Psoas muscle (tissue), 8 donors: Measurements from ENCODE around the gene ZFAND4. TPM values are rescaled to one million over a fixed set of nuclear protein-coding genes. Genes with fewer than 3 reads are reported as not detected.
A peak's percentile ranks its signal among the peaks of the same experiment; 100 is the strongest.
"Not testable (repeated sequence)": the region's sequence is repeated elsewhere in the genome, so short reads cannot be mapped to it uniquely, and the experiment has no call there.

Experiments used
- ATAC-seq, 4 donors: fragments of 200-7000 bp; cut with Tn5 transposase; one replicate each; pipeline ENCODE4 v1.9.1; 2020; ENCODE audit warnings: moderate library complexity in 3 of 4, mild to moderate bottlenecking in 2 of 4
- DNase-seq, 2 donors: peaks; one replicate each; pipeline ENCODE4 v3.0.0-alpha.2; 2020
- H3K27ac ChIP-seq: fragments of 200-600 bp; one replicate; pipeline ENCODE4 v1.8.0; 2022
- H3K27me3 ChIP-seq, 3 donors: fragments of 200-600 bp in 1 of 3; one replicate each; pipeline versions ENCODE4 v1.6.1 to v1.8.0; 2013 to 2022; ENCODE audit warnings: low read length in 2 of 3, mild to moderate bottlenecking in 2 of 3, moderate library complexity in 1 of 3; ENCODE audit not compliant: insufficient read depth in 3 of 3
- H3K36me3 ChIP-seq, 2 donors: fragments of 200-600 bp in 1 of 2; one replicate each; pipeline versions ENCODE4 v1.6.1 to v1.8.0; 2013 to 2022; ENCODE audit warnings: low read depth in 1 of 2, mild to moderate bottlenecking in 1 of 2, moderate library complexity in 1 of 2; ENCODE audit not compliant: insufficient read depth in 1 of 2
- H3K4me1 ChIP-seq: fragments of 200-600 bp; one replicate; pipeline ENCODE4 v1.8.0; 2022
- H3K4me3 ChIP-seq: fragments of 200-600 bp; one replicate; pipeline ENCODE4 v1.8.0; 2022; ENCODE audit warnings: mild to moderate bottlenecking
- H3K9me3 ChIP-seq: fragments of 200-600 bp; one replicate; pipeline ENCODE4 v1.8.0; 2022
- CTCF ChIP-seq: fragments of 200-600 bp; IDR thresholded peaks from one replicate; pipeline ENCODE4 v1.8.0; 2022; ENCODE audit warnings: antibody characterized with exemption
- WGBS, 3 donors: extraction: QIAGEN DNeasy Blood & Tissue Kit; methylation state at CpG; one replicate each; pipeline versions ENCODE4 v1.1.6 to v1.1.7; 2013; 5-methylcytosine and 5-hydroxymethylcytosine counted together
- intact Hi-C, 2 donors: fragments of 100-400 bp; cut with DNase I; formaldehyde crosslinking; loops; one replicate each; pipeline versions ENCODE4 v1.11.0 to v1.14.2; 2022
- polyA plus RNA-seq, 3 donors: library from polyadenylated mRNA; stranded (reverse); fragments of 200-250 nt; gene quantifications; one replicate each; pipeline ENCODE4 v1.2.3, GENCODE V29; 2013
- total RNA-seq, 4 donors: library from RNA; stranded (reverse); fragmentation: NEBNext Ultra II Directional in 2 of 4; extraction: Animal tissue kit (Norgen Biotek cat#: 25700) in 2 of 4; gene quantifications; one replicate each; pipeline versions ENCODE4 v1.2.1 to v1.2.4, GENCODE V29; 2021 to 2023
- donor health status: healthy with polysubstance abuse.
- donor health status: DM: no; HTN: no; CAD: no; lungs with moderate emphysema.
- donor health status: Bipolar disorder and iron deficiency.
- donor health status: healthy.
- donor health status: DM: yes; HTN: yes; CAD: no.
- donor health status: DM: no; HTN: no; CAD: no.
- donor health status: DM: no; HTN: no; CAD: no.
- donor health status: DM: yes; HTN: yes; CAD: no.

The ZFAND4 gene
- total and polyA plus RNA-seq, 7 donors: 2.4 to 7.2 (median 6.0) TPM

GRCh38 chr10:45675388-45675787 is 2.8 kb upstream of the ZFAND4 start:
- intact Hi-C loops: loop anchor here in 1 of 2 donors (10.0 kb wide), 1 partner anchor 671 kb away; the partner anchor contains the start of gene ZNF22

GRCh38 chr10:45673074-45673648 is 589 bp upstream of the ZFAND4 start:
- intact Hi-C loops: loop anchor here (2.0 to 10.0 kb wide), 5 partner anchors 81 to 668 kb away; partner anchors contain the start of gene ZNF22 (in 1 of the 2)
- Histone ChIP-seq H3K4me3 (peak overlapping the region; percentile 94), H3K9me3 (no peaks in the 10 kb centered on the region), H3K4me1 (no peaks in the 10 kb centered on the region), H3K27me3 (no peaks in the 10 kb centered on the region), H3K27ac (peak overlapping the region; percentile 91), H3K36me3 (no peaks in the 10 kb centered on the region)
- peak in 1 of 2 donors; percentile 62 for DNase-seq
- peak in 2 of 4 donors; percentile 44 to 54 for ATAC-seq
- 23 to 35% (median 32%) methylated on average over 19 of the region's 19 CpGs for WGBS, 3 donors
- TF ChIP-seq CTCF: no peak

More at GRCh38 chr10:45675388-45675787, 2.8 kb upstream of the ZFAND4 start:
- TF ChIP-seq CTCF: no peak
- no peaks in the 10 kb centered on the region for H3K9me3 ChIP-seq
- H3K36me3 ChIP-seq: no peaks in the 10 kb centered on the region
- no peak overlapping the region for H3K27ac ChIP-seq
- H3K27me3 ChIP-seq: no peaks in the 10 kb centered on the region
- H3K4me3 ChIP-seq: no peak overlapping the region
- 88 to 92% (median 90%) methylated on average over 8 of the region's 8 CpGs for WGBS, 3 donors
- no peak for ATAC-seq
- no peak for DNase-seq
- no peaks in the 10 kb centered on the region for H3K4me1 ChIP-seq

- not testable (repeated sequence) for H3K36me3 ChIP-seq, H3K27ac ChIP-seq, DNase-seq, H3K9me3 ChIP-seq, ATAC-seq, H3K27me3 ChIP-seq, H3K4me1 ChIP-seq
- WGBS, 3 donors: 89 to 93% (median 92%) methylated on average over 4 of the region's 4 CpGs
- peak overlapping the region; percentile 94 for H3K4me3 ChIP-seq
- intact Hi-C loops: loop anchor here (5.0 to 10.0 kb wide), 4 partner anchors 79 to 666 kb away; partner anchors contain the start of gene ZNF22 (in 1 of the 2)
Observed at GRCh38 chr10:45671300-45671699, 1.3 kb downstream of the ZFAND4 start.

GRCh38 chr10:45669897-45670296 is 2.7 kb downstream of the ZFAND4 start:
- intact Hi-C loops: loop anchor here (5.0 to 10.0 kb wide), 4 partner anchors 78 to 665 kb away; partner anchors contain the start of gene ZNF22 (in 1 of the 2)
- not testable (repeated sequence) for H3K4me1 ChIP-seq, H3K9me3 ChIP-seq, H3K27ac ChIP-seq, ATAC-seq, H3K4me3 ChIP-seq, DNase-seq, H3K27me3 ChIP-seq, H3K36me3 ChIP-seq
- WGBS, 3 donors: 80 to 84% (median 83%) methylated on average over 3 of the region's 3 CpGs

GRCh38 chr10:45660876-45661411 is 11.6 kb downstream of the ZFAND4 start:
- Histone ChIP-seq H3K36me3 (peaks cover 4 to 7% of the 10 kb centered on the region in 2 donors), H3K9me3 (peaks cover 3% of the 10 kb centered on the region), H3K4me1 (no peaks in the 10 kb centered on the region), H3K27ac (no peak overlapping the region), H3K27me3 (no peaks in the 10 kb centered on the region), H3K4me3 (no peak overlapping the region)
- WGBS, 3 donors: 91 to 93% (median 91%) methylated on average over 2 of the region's 2 CpGs
- no peak for TF ChIP-seq CTCF
- DNase-seq (no peak), ATAC-seq (no peak)
- intact Hi-C loops: no loop called here
